Osteocyte (in vitro differentiated cells): Measurements from ENCODE around the gene DCST1. TPM values are rescaled to one million over a fixed set of nuclear protein-coding genes. Genes with fewer than 3 reads are reported as not detected.
A peak's percentile ranks its signal among the peaks of the same experiment; 100 is the strongest.

Source experiments
- DNase-seq: peaks from one replicate; pipeline ENCODE4 v3.0.0; 2021; ENCODE audit warnings: mixed read lengths; ENCODE audit not compliant: unreplicated experiment; ENCODE audit errors: extremely low spot score
- H3K27ac Mint-ChIP-seq: one replicate; pipeline ENCODE4 v1.8.0; 2021; ENCODE audit warnings: mild to moderate bottlenecking, mixed read lengths; ENCODE audit not compliant: unreplicated experiment
- H3K27me3 Mint-ChIP-seq: one replicate; pipeline ENCODE4 v1.8.0; 2021; ENCODE audit warnings: mixed read lengths; ENCODE audit not compliant: unreplicated experiment
- H3K36me3 Mint-ChIP-seq: one replicate; pipeline ENCODE4 v1.8.0; 2021; ENCODE audit warnings: mixed read lengths; ENCODE audit not compliant: unreplicated experiment
- H3K4me1 Mint-ChIP-seq: one replicate; pipeline ENCODE4 v1.8.0; 2021; ENCODE audit warnings: mixed read lengths; ENCODE audit not compliant: unreplicated experiment
- H3K4me3 Mint-ChIP-seq: one replicate; pipeline ENCODE4 v1.8.0; 2021; ENCODE audit warnings: mild to moderate bottlenecking, moderate library complexity, mixed read lengths; ENCODE audit not compliant: unreplicated experiment
- H3K9me3 Mint-ChIP-seq: one replicate; pipeline ENCODE4 v1.8.0; 2021; ENCODE audit warnings: mixed read lengths; ENCODE audit not compliant: unreplicated experiment
- total RNA-seq: library from RNA; stranded (reverse); gene quantifications from 2 replicates; pipeline ENCODE4 v1.2.1, GENCODE V29; 2021
- TF ChIP-seq, protein P1 (sequence below): fragments of 200-600 bp; sonication (generic); IDR thresholded peaks from 2 replicates; pipeline ENCODE4 v1.5.0; 2021; ENCODE audit warnings: antibody characterized with exemption, mild to moderate bottlenecking, moderate library complexity

DCST1 gene
- total RNA-seq, 1 donor from 2014 or later, result not detected

DNA sequence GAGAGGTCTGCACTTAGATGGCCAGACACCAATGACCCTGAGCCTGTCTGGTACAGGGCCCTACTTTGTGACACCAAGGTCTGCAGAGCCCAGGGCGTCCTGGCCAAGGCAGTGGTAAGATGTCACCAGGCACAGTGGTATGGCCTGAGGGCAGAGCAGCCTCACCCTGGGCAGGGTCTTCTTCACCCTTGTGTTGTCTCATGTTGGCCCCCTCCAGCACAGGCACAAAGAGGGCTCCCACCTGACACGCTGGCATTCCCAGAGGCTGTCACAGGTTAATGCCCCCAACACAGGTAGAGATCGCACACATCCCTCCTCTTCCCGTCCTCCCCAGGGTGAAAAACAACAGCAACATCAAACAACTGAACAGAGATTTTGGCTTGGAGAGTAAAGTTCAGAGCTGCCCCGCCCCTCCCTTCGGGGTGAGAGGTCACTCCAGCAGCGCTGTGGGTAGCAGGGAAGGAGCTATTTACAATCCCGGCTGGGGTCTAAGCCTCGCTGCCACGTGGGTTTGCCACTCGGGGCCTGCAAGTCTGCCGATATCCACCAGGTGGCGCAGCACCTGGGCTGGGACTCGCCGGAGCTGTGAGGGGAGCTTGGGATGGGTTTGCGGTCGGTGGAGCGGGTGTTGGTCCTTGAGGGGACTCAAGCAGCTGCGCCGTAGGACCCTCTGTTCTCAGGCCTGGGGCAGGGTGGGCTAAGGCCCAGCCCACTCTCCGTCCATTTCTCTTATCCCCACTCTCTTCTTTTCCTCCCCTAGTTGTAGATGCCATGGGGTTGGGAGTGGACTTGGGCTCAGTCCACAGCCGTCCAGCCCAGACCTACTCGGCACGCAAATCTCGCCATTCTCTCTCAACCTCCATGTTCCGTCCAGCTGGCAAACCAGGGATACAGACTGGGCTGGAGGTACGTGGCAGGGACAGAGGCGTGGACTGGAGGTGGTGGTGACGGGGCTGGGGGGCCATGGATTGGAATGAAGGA is 57.7 kb downstream of the DCST1 start:
- no peaks in the 10 kb centered on the region for H3K36me3 Mint-ChIP-seq
- peaks cover 22% of the 10 kb centered on the region for H3K4me1 Mint-ChIP-seq
- no peak overlapping the region for H3K27ac Mint-ChIP-seq
- H3K9me3 Mint-ChIP-seq, result no peaks in the 10 kb centered on the region
- peak; percentile 95 for DNase-seq
- H3K27me3 Mint-ChIP-seq, result peaks cover 8% of the 10 kb centered on the region
- H3K4me3 Mint-ChIP-seq, result no peak overlapping the region
- TF ChIP-seq, protein P1, sequence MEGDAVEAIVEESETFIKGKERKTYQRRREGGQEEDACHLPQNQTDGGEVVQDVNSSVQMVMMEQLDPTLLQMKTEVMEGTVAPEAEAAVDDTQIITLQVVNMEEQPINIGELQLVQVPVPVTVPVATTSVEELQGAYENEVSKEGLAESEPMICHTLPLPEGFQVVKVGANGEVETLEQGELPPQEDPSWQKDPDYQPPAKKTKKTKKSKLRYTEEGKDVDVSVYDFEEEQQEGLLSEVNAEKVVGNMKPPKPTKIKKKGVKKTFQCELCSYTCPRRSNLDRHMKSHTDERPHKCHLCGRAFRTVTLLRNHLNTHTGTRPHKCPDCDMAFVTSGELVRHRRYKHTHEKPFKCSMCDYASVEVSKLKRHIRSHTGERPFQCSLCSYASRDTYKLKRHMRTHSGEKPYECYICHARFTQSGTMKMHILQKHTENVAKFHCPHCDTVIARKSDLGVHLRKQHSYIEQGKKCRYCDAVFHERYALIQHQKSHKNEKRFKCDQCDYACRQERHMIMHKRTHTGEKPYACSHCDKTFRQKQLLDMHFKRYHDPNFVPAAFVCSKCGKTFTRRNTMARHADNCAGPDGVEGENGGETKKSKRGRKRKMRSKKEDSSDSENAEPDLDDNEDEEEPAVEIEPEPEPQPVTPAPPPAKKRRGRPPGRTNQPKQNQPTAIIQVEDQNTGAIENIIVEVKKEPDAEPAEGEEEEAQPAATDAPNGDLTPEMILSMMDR, result peak; percentile 97

DNA sequence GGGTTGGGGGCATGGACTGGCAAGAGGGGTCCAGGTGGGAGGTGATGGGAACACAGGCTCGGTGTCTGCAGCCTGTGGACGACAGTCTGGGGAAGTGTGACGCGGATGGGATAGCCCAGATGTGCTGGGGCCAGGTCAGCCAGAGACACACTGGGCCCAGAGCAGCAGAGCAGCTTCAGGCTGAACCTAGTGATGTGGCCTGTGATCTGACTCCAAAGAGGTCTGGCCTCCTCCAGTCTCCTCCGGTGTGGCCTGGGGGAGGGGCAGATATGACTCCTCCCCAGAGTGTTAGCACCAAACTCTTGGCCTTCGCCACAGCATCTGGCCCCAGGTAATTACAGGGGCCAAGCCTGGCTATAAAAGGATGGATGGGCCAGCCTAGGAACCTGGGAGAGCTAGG is 58.5 kb downstream of the DCST1 start:
- no peaks in the 10 kb centered on the region for H3K36me3 Mint-ChIP-seq
- no peaks in the 10 kb centered on the region for H3K9me3 Mint-ChIP-seq
- H3K27ac Mint-ChIP-seq, result no peak overlapping the region
- H3K27me3 Mint-ChIP-seq, result peaks cover 8% of the 10 kb centered on the region
- H3K4me1 Mint-ChIP-seq, result peaks cover 22% of the 10 kb centered on the region
- no peak overlapping the region for H3K4me3 Mint-ChIP-seq
- DNase-seq, result no peak
- TF ChIP-seq, protein P1, result no peak

DNA sequence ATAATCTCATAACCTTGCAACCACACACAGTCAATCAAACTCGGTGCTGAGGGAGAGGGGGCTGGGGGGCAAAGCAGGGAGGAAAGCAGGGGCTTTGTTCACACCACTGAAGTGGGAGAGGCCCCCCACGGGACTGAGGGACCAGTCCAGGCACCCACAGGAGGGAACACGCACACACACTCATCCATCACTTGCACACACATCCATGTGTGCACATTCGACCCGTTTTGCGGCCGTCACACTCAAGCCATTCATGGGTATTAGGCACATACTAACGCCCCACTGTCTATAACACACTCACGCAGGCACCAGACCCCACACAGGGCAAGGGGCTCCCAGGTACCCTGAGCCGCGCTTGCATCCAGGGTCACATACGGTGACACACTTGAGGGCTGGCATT is 59.0 kb downstream of the DCST1 start:
- Mint-ChIP-seq H3K4me3 (no peak overlapping the region), H3K27me3 (peaks cover 8% of the 10 kb centered on the region), H3K4me1 (peaks cover 22% of the 10 kb centered on the region), H3K27ac (no peak overlapping the region), H3K9me3 (no peaks in the 10 kb centered on the region), H3K36me3 (no peaks in the 10 kb centered on the region)
- no peak for DNase-seq
- TF ChIP-seq, protein P1, result no peak

DNA sequence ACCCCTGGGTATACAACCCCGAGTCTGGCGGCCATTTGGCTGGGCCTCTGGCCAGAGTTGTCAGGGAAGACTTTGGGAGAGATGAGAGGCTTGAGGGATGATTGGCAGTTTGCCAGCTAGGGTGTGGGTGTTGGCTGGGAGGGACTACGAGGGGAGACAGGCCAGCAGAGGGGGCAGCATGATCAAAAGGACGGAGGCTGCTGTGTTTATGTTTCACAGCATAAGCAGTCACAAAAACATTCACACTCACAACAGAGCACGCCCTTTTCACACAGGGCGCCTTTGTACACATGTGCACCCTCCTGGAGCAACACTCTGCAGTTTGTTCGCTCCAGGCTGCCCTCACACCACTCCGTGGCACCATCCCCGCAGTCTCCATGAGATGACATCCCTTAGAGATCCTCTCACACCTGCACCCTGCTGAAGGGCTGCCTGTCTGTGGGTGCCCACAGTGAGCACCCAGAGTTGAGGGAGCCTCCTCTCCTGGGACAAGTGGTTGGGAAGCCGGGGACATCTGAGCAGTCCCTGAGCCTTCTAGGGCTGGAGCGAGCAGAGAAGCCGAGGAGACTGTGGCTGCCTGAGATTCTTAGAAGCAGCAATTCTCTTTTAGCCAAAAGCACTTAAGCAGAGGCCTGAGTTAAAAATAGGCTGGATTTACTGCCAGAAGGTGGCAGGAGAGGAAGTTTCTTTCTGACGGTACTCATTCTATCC is 60.4 kb downstream of the DCST1 start:
- no peak overlapping the region for H3K4me3 Mint-ChIP-seq
- H3K27me3 Mint-ChIP-seq, result peaks cover 8% of the 10 kb centered on the region
- no peak for DNase-seq

More for the DNA sequence above, 60.4 kb downstream of the DCST1 start:
- Mint-ChIP-seq H3K27ac (peak overlapping the region; percentile 63), H3K4me1 (peaks cover 22% of the 10 kb centered on the region), H3K36me3 (no peaks in the 10 kb centered on the region), H3K9me3 (no peaks in the 10 kb centered on the region)
- TF ChIP-seq, protein P1, result peak; percentile 69
